Measurements from ENCODE around the gene PLCB3. TPM values are rescaled to one million over a fixed set of nuclear protein-coding genes. Genes with fewer than 3 reads are reported as not detected.

The PLCB3 gene
- total RNA-seq, 1 donor from 2014 or later, result 8.1 TPM

DNA sequence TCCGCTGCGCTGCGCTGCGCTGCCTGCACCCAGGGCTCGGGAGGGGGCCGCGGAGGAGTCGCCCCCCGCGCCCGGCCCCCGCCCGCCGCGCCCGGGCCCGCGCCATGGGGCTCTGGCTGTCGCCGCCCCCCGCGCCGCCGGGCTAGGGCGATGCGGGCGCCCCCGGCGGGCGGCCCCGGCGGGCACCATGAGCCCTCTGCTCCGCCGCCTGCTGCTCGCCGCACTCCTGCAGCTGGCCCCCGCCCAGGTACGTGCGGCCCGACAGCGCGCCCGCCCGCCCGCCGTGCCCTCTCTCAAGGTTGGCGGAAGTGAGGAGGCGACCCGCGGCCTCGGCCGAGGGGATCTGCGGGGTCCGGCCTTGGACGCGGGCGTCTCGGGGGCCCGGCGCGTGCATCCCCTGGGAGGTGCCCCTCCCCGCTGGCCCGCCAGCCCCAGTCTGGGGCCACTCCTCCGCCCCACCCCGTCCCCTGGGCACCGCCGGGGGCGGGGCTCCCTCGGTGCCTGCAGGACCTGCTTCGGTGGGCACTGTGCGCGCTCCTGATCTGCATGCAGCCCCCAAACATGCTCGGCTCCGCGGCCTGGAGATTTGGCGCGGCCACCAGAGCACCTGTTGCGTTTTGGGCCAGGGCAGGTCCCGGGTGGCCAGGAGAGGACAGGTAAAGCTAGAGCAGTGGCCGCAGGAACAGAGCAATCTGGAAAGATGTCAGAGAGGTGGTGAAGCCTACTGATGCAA lies 16.5 kb upstream of the PLCB3 start:
- peak overlapping the region; percentile 93 for H3K27ac Mint-ChIP-seq
- peak; percentile 49 for ATAC-seq (ENCODE audit: low read depth)
- ChIA-PET CTCF (no interaction called here), POLR2A (interaction anchor here (0.6 to 2.0 kb wide), 7 partner anchors 9 to 50 kb away, joined by 3 to 11 read pairs (median 4); partner anchors contain the start of genes NUDT22, STIP1 and TRPT1)
- peaks cover 76% of the 10 kb centered on the region for H3K4me1 Mint-ChIP-seq
- intact Hi-C loops (cut with micrococcal nuclease), result loop anchor here (1.0 to 5.0 kb wide), 4 partner anchors 16 to 298 kb away; partner anchors contain the start of genes NAA40, PLCB3, PRDX5 and TRMT112
- no peaks in the 10 kb centered on the region for H3K27me3 Mint-ChIP-seq
- peak; percentile 77 for DNase-seq
- H3K9me3 Mint-ChIP-seq, result no peaks in the 10 kb centered on the region
- TF ChIP-seq, protein P1, sequence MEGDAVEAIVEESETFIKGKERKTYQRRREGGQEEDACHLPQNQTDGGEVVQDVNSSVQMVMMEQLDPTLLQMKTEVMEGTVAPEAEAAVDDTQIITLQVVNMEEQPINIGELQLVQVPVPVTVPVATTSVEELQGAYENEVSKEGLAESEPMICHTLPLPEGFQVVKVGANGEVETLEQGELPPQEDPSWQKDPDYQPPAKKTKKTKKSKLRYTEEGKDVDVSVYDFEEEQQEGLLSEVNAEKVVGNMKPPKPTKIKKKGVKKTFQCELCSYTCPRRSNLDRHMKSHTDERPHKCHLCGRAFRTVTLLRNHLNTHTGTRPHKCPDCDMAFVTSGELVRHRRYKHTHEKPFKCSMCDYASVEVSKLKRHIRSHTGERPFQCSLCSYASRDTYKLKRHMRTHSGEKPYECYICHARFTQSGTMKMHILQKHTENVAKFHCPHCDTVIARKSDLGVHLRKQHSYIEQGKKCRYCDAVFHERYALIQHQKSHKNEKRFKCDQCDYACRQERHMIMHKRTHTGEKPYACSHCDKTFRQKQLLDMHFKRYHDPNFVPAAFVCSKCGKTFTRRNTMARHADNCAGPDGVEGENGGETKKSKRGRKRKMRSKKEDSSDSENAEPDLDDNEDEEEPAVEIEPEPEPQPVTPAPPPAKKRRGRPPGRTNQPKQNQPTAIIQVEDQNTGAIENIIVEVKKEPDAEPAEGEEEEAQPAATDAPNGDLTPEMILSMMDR (IDR thresholded peaks at IDR 0.05), result no peak
- H3K36me3 Mint-ChIP-seq (ENCODE audit: low read depth), result peaks cover 30% of the 10 kb centered on the region
- H3K4me3 Mint-ChIP-seq, result peak overlapping the region; percentile 90

DNA sequence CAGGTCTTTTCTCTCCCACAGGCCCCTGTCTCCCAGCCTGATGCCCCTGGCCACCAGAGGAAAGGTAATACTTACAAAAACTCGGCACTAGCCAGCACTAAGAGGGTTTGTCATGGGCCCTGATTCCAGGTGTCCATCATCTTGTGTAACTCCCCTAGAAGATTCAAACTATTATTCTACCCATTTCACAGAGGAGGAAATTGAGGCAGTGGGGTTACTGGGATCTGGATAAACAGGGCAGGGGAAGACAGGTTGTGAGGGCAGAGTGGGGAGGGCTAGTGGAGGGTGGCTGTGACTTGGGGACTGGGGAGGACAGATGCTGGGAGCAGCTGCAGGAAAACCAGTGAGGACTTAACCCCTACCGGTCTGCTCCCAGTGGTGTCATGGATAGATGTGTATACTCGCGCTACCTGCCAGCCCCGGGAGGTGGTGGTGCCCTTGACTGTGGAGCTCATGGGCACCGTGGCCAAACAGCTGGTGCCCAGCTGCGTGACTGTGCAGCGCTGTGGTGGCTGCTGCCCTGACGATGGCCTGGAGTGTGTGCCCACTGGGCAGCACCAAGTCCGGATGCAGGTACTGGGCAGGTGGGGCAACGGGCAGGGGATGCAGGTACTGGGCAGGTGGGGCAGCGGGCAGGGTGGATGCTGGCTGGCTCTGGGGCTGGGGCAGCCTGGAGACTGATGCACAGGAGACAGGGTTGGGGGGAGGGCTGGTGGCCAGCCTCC lies 15.7 kb upstream of the PLCB3 start:
- peaks cover 80% of the 10 kb centered on the region for H3K4me1 Mint-ChIP-seq
- H3K4me3 Mint-ChIP-seq, result peak overlapping the region; percentile 90
- TF ChIP-seq, protein P1 (IDR thresholded peaks at IDR 0.05), result no peak
- intact Hi-C loops (cut with micrococcal nuclease), result loop anchor here (1.0 kb wide), 1 partner anchor 35 kb away; no protein-coding TSS in a partner anchor
- H3K27me3 Mint-ChIP-seq, result no peaks in the 10 kb centered on the region
- DNase-seq (no peak), ATAC-seq (ENCODE audit: low read depth) (no peak)
- POLR2A ChIA-PET, result interaction anchor here (1.3 to 2.0 kb wide), 4 partner anchors 9 to 50 kb away, joined by 4 to 11 read pairs (median 6); partner anchors contain the start of genes NUDT22, STIP1 and TRPT1
- H3K36me3 Mint-ChIP-seq (ENCODE audit: low read depth), result peaks cover 36% of the 10 kb centered on the region
- CTCF ChIA-PET, result no interaction called here
- no peaks in the 10 kb centered on the region for H3K9me3 Mint-ChIP-seq
- peak overlapping the region; percentile 93 for H3K27ac Mint-ChIP-seq

DNA sequence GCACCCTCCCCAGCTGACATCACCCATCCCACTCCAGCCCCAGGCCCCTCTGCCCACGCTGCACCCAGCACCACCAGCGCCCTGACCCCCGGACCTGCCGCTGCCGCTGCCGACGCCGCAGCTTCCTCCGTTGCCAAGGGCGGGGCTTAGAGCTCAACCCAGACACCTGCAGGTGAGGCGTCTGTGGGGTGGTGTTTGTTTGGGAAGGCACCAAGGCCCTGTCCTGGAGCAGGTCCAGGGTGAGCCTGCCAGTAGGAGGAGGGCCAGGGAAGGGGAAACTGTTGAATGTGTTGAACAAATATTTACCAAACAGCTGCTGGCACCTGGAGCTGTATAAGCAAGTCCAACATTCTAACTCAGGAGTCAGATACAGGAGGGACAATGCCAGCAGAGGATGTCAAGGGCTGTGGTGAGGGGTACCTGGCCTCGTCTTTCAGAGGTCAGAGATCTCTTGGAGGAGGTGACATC lies 13.8 kb upstream of the PLCB3 start:
- ChIA-PET CTCF (interaction anchor here (0.6 kb wide), 1 partner anchor 39 kb away, joined by 3 read pairs; no protein-coding TSS in a partner anchor), POLR2A (interaction anchor here (0.8 to 1.5 kb wide), 5 partner anchors 11 to 68 kb away, joined by 3 to 5 read pairs (median 4); partner anchors contain the start of genes ESRRA, FERMT3, NUDT22 and TRPT1)
- H3K4me3 Mint-ChIP-seq, result no peak overlapping the region
- peaks cover 39% of the 10 kb centered on the region for H3K36me3 Mint-ChIP-seq (ENCODE audit: low read depth)
- H3K27ac Mint-ChIP-seq, result peak overlapping the region; percentile 98
- H3K4me1 Mint-ChIP-seq, result peaks cover 73% of the 10 kb centered on the region
- H3K27me3 Mint-ChIP-seq, result no peaks in the 10 kb centered on the region
- TF ChIP-seq, protein P1 (IDR thresholded peaks at IDR 0.05), result no peak
- DNase-seq, result no peak
- ATAC-seq (ENCODE audit: low read depth), result no peak
- no peaks in the 10 kb centered on the region for H3K9me3 Mint-ChIP-seq
- intact Hi-C loops (cut with micrococcal nuclease), result no loop called here

DNA sequence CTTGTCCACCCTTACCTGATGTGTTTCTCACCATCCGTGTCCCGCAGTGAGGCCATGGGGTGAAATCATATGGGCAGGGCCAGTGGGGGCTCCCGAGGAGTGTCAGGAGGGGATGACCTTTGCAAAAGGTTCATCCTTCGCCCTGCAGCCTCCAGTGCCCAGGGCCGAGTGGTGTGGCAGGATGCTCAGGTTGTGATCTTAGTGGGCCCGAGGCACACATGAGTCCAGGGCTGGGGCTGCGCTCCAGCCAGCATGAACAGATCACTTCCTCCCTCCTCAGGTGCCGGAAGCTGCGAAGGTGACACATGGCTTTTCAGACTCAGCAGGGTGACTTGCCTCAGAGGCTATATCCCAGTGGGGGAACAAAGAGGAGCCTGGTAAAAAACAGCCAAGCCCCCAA lies 13.3 kb upstream of the PLCB3 start:
- intact Hi-C loops (cut with micrococcal nuclease), result no loop called here
- H3K27me3 Mint-ChIP-seq, result no peaks in the 10 kb centered on the region
- no peaks in the 10 kb centered on the region for H3K9me3 Mint-ChIP-seq
- peaks cover 73% of the 10 kb centered on the region for H3K4me1 Mint-ChIP-seq
- H3K27ac Mint-ChIP-seq, result peak overlapping the region; percentile 98
- peaks cover 43% of the 10 kb centered on the region for H3K36me3 Mint-ChIP-seq (ENCODE audit: low read depth)
- TF ChIP-seq, protein P1 (IDR thresholded peaks at IDR 0.05), result no peak
- CTCF ChIA-PET, result interaction anchor here (0.6 kb wide), 1 partner anchor 40 kb away, joined by 3 read pairs; no protein-coding TSS in a partner anchor
- POLR2A ChIA-PET, result interaction anchor here (0.7 to 5.9 kb wide), 5 partner anchors 7 to 32 kb away, joined by 4 to 60 read pairs (median 6); partner anchors contain the start of genes DNAJC4, FERMT3, NUDT22 and TRPT1
- H3K4me3 Mint-ChIP-seq, result no peak overlapping the region
- no peak for ATAC-seq (ENCODE audit: low read depth)
- DNase-seq, result no peak
